K562 treated with DMSO at 1 percent for 48 hours (cell line): ENCODE measurements around the gene PSME2. TPM values are rescaled to one million over a fixed set of nuclear protein-coding genes. Genes with fewer than 3 reads are reported as not detected.

ENCODE experiments used
- total RNA-seq: library from RNA; unstranded; fragments of 300-600 nt; gene quantifications from 2 replicates; pipeline ENCODE4 v1.2.3, GENCODE V29; 2022; ENCODE audit warnings: low replicate concordance; ENCODE audit errors: extremely low read depth

Gene PSME2
- total RNA-seq, 1 experiment from 2014 or later = not detected

Other genes with a start within 250 kb of the PSME2 start
- not detected in 2 replicates for gene DHRS4, start 192.8 kb downstream of the PSME2 start, total RNA-seq
- gene DHRS4L2, start 157.7 kb downstream of the PSME2 start, total RNA-seq = not detected in 2 replicates
- gene CARMIL3, start 94.6 kb downstream of the PSME2 start, total RNA-seq = not detected in 2 replicates
- gene CPNE6, start 75.0 kb downstream of the PSME2 start, total RNA-seq = not detected in 2 replicates
- not detected in 2 replicates for gene PCK2, start 52.3 kb downstream of the PSME2 start, total RNA-seq
- not detected in 2 replicates for gene DCAF11, start 31.8 kb downstream of the PSME2 start, total RNA-seq
- gene NRL, start 31.7 kb downstream of the PSME2 start, total RNA-seq = not detected in 2 replicates
- gene FITM1, start 16.0 kb downstream of the PSME2 start, total RNA-seq = not detected in 2 replicates
- gene PSME1, start 10.4 kb downstream of the PSME2 start, total RNA-seq = not detected in 2 replicates
- not detected in 2 replicates for gene EMC9, start 5.0 kb downstream of the PSME2 start, total RNA-seq
- not detected in 2 replicates for gene RNF31, start 888 bp upstream of the PSME2 start, total RNA-seq
- gene IRF9, start 14.7 kb upstream of the PSME2 start, total RNA-seq = not detected in 2 replicates
- not detected in 2 replicates for gene REC8, start 25.5 kb upstream of the PSME2 start, total RNA-seq
- gene IPO4, start 42.2 kb upstream of the PSME2 start, total RNA-seq = not detected in 2 replicates
- gene TM9SF1, start 48.8 kb upstream of the PSME2 start, total RNA-seq = not detected in 2 replicates
- gene TSSK4, start 59.1 kb upstream of the PSME2 start, total RNA-seq = not detected in 2 replicates
- gene CHMP4A, start 66.9 kb upstream of the PSME2 start, total RNA-seq = not detected in 2 replicates
- not detected in 2 replicates for gene MDP1, start 69.5 kb upstream of the PSME2 start, total RNA-seq
- not detected in 2 replicates for gene NEDD8, start 85.8 kb upstream of the PSME2 start, total RNA-seq
- not detected in 2 replicates for gene GMPR2, start 86.3 kb upstream of the PSME2 start, total RNA-seq
- gene TINF2, start 96.0 kb upstream of the PSME2 start, total RNA-seq = not detected in 2 replicates
- gene TGM1, start 116.6 kb upstream of the PSME2 start, total RNA-seq = not detected in 2 replicates
- gene RABGGTA, start 125.0 kb upstream of the PSME2 start, total RNA-seq = not detected in 2 replicates
- gene DHRS1, start 153.2 kb upstream of the PSME2 start, total RNA-seq = not detected in 2 replicates
- gene NOP9, start 153.2 kb upstream of the PSME2 start, total RNA-seq = not detected in 2 replicates
- gene CIDEB, start 161.4 kb upstream of the PSME2 start, total RNA-seq = not detected in 2 replicates
- gene LTB4R2, start 163.5 kb upstream of the PSME2 start, total RNA-seq = not detected in 2 replicates
- not detected in 2 replicates for gene LTB4R, start 164.9 kb upstream of the PSME2 start, total RNA-seq
- not detected in 2 replicates for gene ADCY4, start 188.5 kb upstream of the PSME2 start, total RNA-seq
- not detected in 2 replicates for gene RIPK3, start 193.4 kb upstream of the PSME2 start, total RNA-seq
- not detected in 2 replicates for gene NFATC4, start 221.6 kb upstream of the PSME2 start, total RNA-seq